IMR-90 (cell line): ENCODE measurements around the gene RAP1A. TPM values are rescaled to one million over a fixed set of nuclear protein-coding genes. Genes with fewer than 3 reads are reported as not detected.
A peak's percentile ranks its signal among the peaks of the same experiment; 100 is the strongest.

Source experiments
- ATAC-seq: fragments of 200-7000 bp; cut with Tn5 transposase; 2 replicates; pipeline ENCODE4 v1.9.1; 2020; ENCODE audit warnings: low read depth, mild to moderate bottlenecking, moderate library complexity
- BruUV-seq: library from RNA; stranded (reverse); fragments of 400-500 nt; replicated peaks from 2 replicates; lab custom pipeline; 2021; lab: Mats Ljungman, UMichigan
- CTCF ChIA-PET: fragments of 300-600 bp; formaldehyde crosslinking; extraction: SDS; loops from one replicate; lab custom pipeline; 2021; ENCODE audit warnings: antibody characterized with exemption; lab: Yijun Ruan, JAX
- POLR2A ChIA-PET: fragments of 300-600 bp; sonication (Branson Sonifier 250); formaldehyde crosslinking; loops from one replicate; lab custom pipeline; 2022; ENCODE audit warnings: antibody characterized with exemption; ENCODE audit not compliant: unreplicated experiment; lab: Charles Lee
- DNase-seq: peaks from one replicate; pipeline ENCODE4 v3.0.0; 2013
- H2AFZ ChIP-seq: replicated peaks from 2 replicates; pipeline ENCODE3; 2013; ENCODE audit warnings: low read length, mild to moderate bottlenecking; ENCODE audit not compliant: poor library complexity
- H2AK5ac ChIP-seq: 2 replicates; pipeline ENCODE4 v1.6.1; 2013; ENCODE audit warnings: low read depth, low read length, inconsistent platforms
- H2AK9ac ChIP-seq: replicated peaks from 2 replicates; pipeline ENCODE3; 2013; ENCODE audit warnings: mild to moderate bottlenecking, low read depth, low read length, moderate library complexity; ENCODE audit not compliant: poor library complexity
- H2BK120ac ChIP-seq: 2 replicates; pipeline ENCODE4 v1.6.1; 2013; ENCODE audit warnings: low read depth, low read length, inconsistent platforms
- H2BK15ac ChIP-seq: 3 replicates; pipeline ENCODE4 v1.6.1; 2013; ENCODE audit warnings: low read depth, low read length, inconsistent platforms
- H2BK20ac ChIP-seq: 2 replicates; pipeline ENCODE4 v1.6.1; 2013; ENCODE audit warnings: low read depth, mild to moderate bottlenecking, inconsistent platforms, low read length, moderate library complexity
- H2BK5ac ChIP-seq: 2 replicates; pipeline ENCODE4 v1.6.1; 2013; ENCODE audit warnings: mild to moderate bottlenecking, low read depth, low read length, inconsistent platforms; ENCODE audit not compliant: poor library complexity, severe bottlenecking
- H3K14ac ChIP-seq: replicated peaks from 2 replicates; pipeline ENCODE4 v1.6.1; 2013; ENCODE audit warnings: low read depth, low read length, inconsistent platforms
- H3K18ac ChIP-seq: 2 replicates; pipeline ENCODE4 v1.6.1; 2013; ENCODE audit warnings: low read depth, low read length, control low read depth
- H3K23ac ChIP-seq: 2 replicates; pipeline ENCODE4 v1.6.1; 2013; ENCODE audit warnings: low read depth, low read length, inconsistent platforms
- H3K27ac ChIP-seq: 2 replicates; pipeline ENCODE4 v1.5.1; 2013; ENCODE audit warnings: mild to moderate bottlenecking, control low read depth, low read length; ENCODE audit not compliant: insufficient read depth
- H3K27me3 ChIP-seq: 2 replicates; pipeline ENCODE4 v1.6.1; 2013; ENCODE audit warnings: low read length; ENCODE audit not compliant: control insufficient read depth, insufficient read depth
- H3K36me3 ChIP-seq: 2 replicates; pipeline ENCODE4 v1.6.1; 2013; ENCODE audit warnings: low read length, mixed read lengths; ENCODE audit not compliant: control insufficient read depth, insufficient read depth
- H3K4ac ChIP-seq: 2 replicates; pipeline ENCODE4 v1.6.1; 2013; ENCODE audit warnings: low read depth, low read length, inconsistent platforms
- H3K4me1 ChIP-seq: 2 replicates; pipeline ENCODE4 v1.6.1; 2013; ENCODE audit warnings: low read length, mixed read lengths; ENCODE audit not compliant: control insufficient read depth, insufficient read depth
- H3K4me2 ChIP-seq: 2 replicates; pipeline ENCODE4 v1.6.1; 2013; ENCODE audit warnings: low read depth, mild to moderate bottlenecking, control low read depth, low read length, moderate library complexity
- H3K4me3 ChIP-seq: 2 replicates; pipeline ENCODE4 v1.5.1; 2013; ENCODE audit warnings: low read depth, mild to moderate bottlenecking, control low read depth, low read length, moderate library complexity; ENCODE audit not compliant: insufficient read depth
- H3K56ac ChIP-seq: 2 replicates; pipeline ENCODE4 v1.6.1; 2013; ENCODE audit warnings: low read length, inconsistent platforms; ENCODE audit not compliant: insufficient read depth; ENCODE audit errors: extremely low read depth
- H3K79me1 ChIP-seq, 2 experiments: 2 replicates each; pipeline ENCODE4 v1.6.1; 2013; ENCODE audit warnings: low read length in 2 of 2, inconsistent platforms in 1 of 2, low read depth in 1 of 2
- H3K9ac ChIP-seq: 2 replicates; pipeline ENCODE4 v1.6.1; 2013; ENCODE audit warnings: low read depth, low read length, control low read depth
- H3K9me1 ChIP-seq: 2 replicates; pipeline ENCODE4 v1.6.1; 2013; ENCODE audit warnings: low read length, inconsistent platforms; ENCODE audit not compliant: insufficient read depth
- H3K9me3 ChIP-seq: 2 replicates; pipeline ENCODE4 v1.6.1; 2013; ENCODE audit warnings: low read length; ENCODE audit not compliant: control insufficient read depth, insufficient read depth
- H4K20me1 ChIP-seq: 2 replicates; pipeline ENCODE4 v1.6.1; 2013; ENCODE audit warnings: low read length, inconsistent platforms; ENCODE audit not compliant: insufficient read depth
- H4K5ac ChIP-seq: 2 replicates; pipeline ENCODE4 v1.6.1; 2013; ENCODE audit warnings: mild to moderate bottlenecking, low read depth, low read length, control low read depth
- H4K8ac ChIP-seq, 2 experiments: 2 replicates each; pipeline ENCODE4 v1.6.1; 2013; ENCODE audit warnings: low read depth in 2 of 2, low read length in 2 of 2, control low read depth in 1 of 2, inconsistent platforms in 1 of 2
- H4K91ac ChIP-seq: 2 replicates; pipeline ENCODE4 v1.6.1; 2013; ENCODE audit warnings: low read depth, low read length, inconsistent platforms; ENCODE audit not compliant: insufficient read depth
- CEBPB ChIP-seq: IDR thresholded peaks from 2 replicates; pipeline ENCODE4 v1.6.1; 2012; ENCODE audit warnings: low read depth, low read length, improper control_type of control experiment
- CHD1 ChIP-seq: IDR thresholded peaks from 2 replicates; pipeline ENCODE4 v1.6.1; 2012; ENCODE audit warnings: low read depth, low read length, improper control_type of control experiment
- CTCF ChIP-seq: conservative IDR thresholded peaks from 2 replicates; pipeline ENCODE4 v1.5.1; 2012; ENCODE audit warnings: mild to moderate bottlenecking, low read depth, low read length, improper control_type of control experiment
- ELK1 ChIP-seq: fragments of 150-350 bp; IDR thresholded peaks from 2 replicates; pipeline ENCODE4 v1.6.1; 2016; ENCODE audit warnings: low read depth, mild to moderate bottlenecking, low read length, moderate library complexity, borderline replicate concordance
- FOS ChIP-seq: fragments of 150-350 bp; IDR thresholded peaks from 2 replicates; pipeline ENCODE4 v1.6.1; 2016; ENCODE audit warnings: low read depth, low read length
- MAFK ChIP-seq: IDR thresholded peaks from 2 replicates; pipeline ENCODE4 v1.6.1; 2012; ENCODE audit warnings: low read depth, low read length, improper control_type of control experiment
- MAZ ChIP-seq: IDR thresholded peaks from 2 replicates; pipeline ENCODE4 v1.6.1; 2012; ENCODE audit warnings: low read depth, mild to moderate bottlenecking, low read length, improper control_type of control experiment, moderate library complexity, borderline replicate concordance
- MXI1 ChIP-seq: IDR thresholded peaks from 2 replicates; pipeline ENCODE4 v1.6.1; 2012; ENCODE audit warnings: low read depth, mild to moderate bottlenecking, low read length, moderate library complexity, borderline replicate concordance
- POLR2A ChIP-seq: IDR thresholded peaks from 2 replicates; pipeline ENCODE4 v1.6.1; 2012; ENCODE audit warnings: mild to moderate bottlenecking, low read depth, low read length
- RAD21 ChIP-seq: IDR thresholded peaks from 2 replicates; pipeline ENCODE4 v1.6.1; 2012; ENCODE audit warnings: low read length, improper control_type of control experiment
- RFX5 ChIP-seq: IDR thresholded peaks from 2 replicates; pipeline ENCODE4 v1.8.0; 2012; ENCODE audit warnings: low read depth, mild to moderate bottlenecking, low read length, moderate library complexity
- SMC3 ChIP-seq: fragments of 150-350 bp; IDR thresholded peaks from 2 replicates; pipeline ENCODE4 v1.6.1; 2016; ENCODE audit warnings: low read depth, mild to moderate bottlenecking, antibody characterized with exemption, low read length, moderate library complexity
- WGBS, 2 experiments: methylation state at CpG; one replicate each; pipeline versions ENCODE4 v1.1.5 to v1.1.7; 2013; ENCODE audit warnings: missing lambda C conversion rate in 2 of 2; ENCODE audit not compliant: insufficient read length in 1 of 2; ENCODE audit errors: extremely low coverage in 2 of 2; 5-methylcytosine and 5-hydroxymethylcytosine counted together
- dilution Hi-C: fragments of 300-500 bp; cut with HindIII; formaldehyde crosslinking; loops from one replicate; pipeline ENCODE4 v1.14.3; 2018; ENCODE audit warnings: low sequenced_read_pairs; ENCODE audit not compliant: unreplicated experiment
- in situ Hi-C: fragments of 300-500 bp; cut with MboI; formaldehyde crosslinking; loops from 3 replicates; pipeline ENCODE4 v1.14.3; 2019; ENCODE audit warnings: low sequenced_read_pairs, inconsistent platforms, mixed read lengths
- intact Hi-C: fragments of 100-400 bp; cut with micrococcal nuclease; formaldehyde crosslinking; loops from 2 replicates; pipeline ENCODE4 v1.10.0; 2022
- polyA plus RNA-seq, 3 experiments: library from polyadenylated mRNA; depleted of rRNA; stranded (reverse); fragments of >200 nt; gene quantifications; 2 replicates each; pipeline ENCODE4 v1.2.3, GENCODE V29; 2012; ENCODE audit warnings: low replicate concordance in 1 of 3
- total RNA-seq: library from RNA; depleted of rRNA; stranded (reverse); fragments of >200 nt; gene quantifications from 2 replicates; pipeline ENCODE4 v1.2.3, GENCODE V29; 2012

Gene RAP1A
- total and polyA plus RNA-seq, 2 of the 4 experiments (the other 2 are of a cell fraction) = 18.1 to 43.6 TPM

GRCh38 chr1:111754984-111755330, 135.4 kb downstream of the RAP1A start:
- H3K4me3 ChIP-seq = peak overlapping the region; percentile 85
- BruUV-seq = no TSS peak
- DNase-seq (peak; percentile 39), ATAC-seq (peak; percentile 47)
- peak overlapping the region; percentile 95 for H3K9ac ChIP-seq
- peak overlapping the region; percentile 96 for H3K14ac ChIP-seq
- H3K27me3 ChIP-seq = no peaks in the 10 kb centered on the region
- dilution Hi-C loops (loop anchor here (25.0 kb wide), 1 partner anchor 293 kb away; the partner anchor contains the start of gene C1orf162), in situ Hi-C loops (loop anchor here (5.0 kb wide), 1 partner anchor 38 kb away; no protein-coding TSS in a partner anchor), intact Hi-C loops (loop anchor here (1.0 to 5.0 kb wide), 3 partner anchors 40 to 528 kb away; partner anchors contain the start of gene CHI3L2)
- peaks cover 4% of the 10 kb centered on the region; the same call in 1 of the 2 replicates for H3K9me1 ChIP-seq
- ChIA-PET POLR2A (no interaction called here), CTCF (interaction anchor here (0.6 to 3.5 kb wide), 11 partner anchors 9 to 273 kb away, joined by 3 to 17 read pairs (median 4); partner anchors contain the start of gene INKA2)
- H4K91ac ChIP-seq = peak overlapping the region; percentile 90
- peak overlapping the region; percentile 97 for H3K56ac ChIP-seq
- H3K23ac ChIP-seq = peak overlapping the region; percentile 97
- peak overlapping the region; percentile 93 for H4K5ac ChIP-seq
- H3K18ac ChIP-seq = peak overlapping the region; percentile 89
- peak overlapping the region; percentile 94 for H3K27ac ChIP-seq
- H4K20me1 ChIP-seq = no peaks in the 10 kb centered on the region
- H3K4ac ChIP-seq = peak overlapping the region; percentile 97
- H2BK5ac ChIP-seq = peak overlapping the region; percentile 96
- H3K9me3 ChIP-seq = no peaks in the 10 kb centered on the region
- TF ChIP-seq CHD1 = no peak
- no peak for TF ChIP-seq MXI1
- TF ChIP-seq CEBPB = no peak
- no peak for TF ChIP-seq FOS
- no peak for TF ChIP-seq RAD21
- TF ChIP-seq SMC3 = no peak
- TF ChIP-seq RFX5 = no peak
- no peak for TF ChIP-seq POLR2A
- no peak for TF ChIP-seq MAZ
- no peak for TF ChIP-seq MAFK
- TF ChIP-seq ELK1 = no peak
- no peak for TF ChIP-seq CTCF
- H3K4me2 ChIP-seq = peak overlapping the region; percentile 88
- peak overlapping the region; percentile 95 for H2AK9ac ChIP-seq
- H3K79me1 ChIP-seq = peaks cover 7 to 26% of the 10 kb centered on the region in 2 experiments; a peak in 2 of 4 replicates
- H2BK15ac ChIP-seq = peak overlapping the region; percentile 46; the same call in 1 of the 3 replicates
- peak overlapping the region; percentile 79; the same call in 1 of the 2 replicates for H2AK5ac ChIP-seq
- peak overlapping the region; percentile 55; the same call in 1 of the 2 replicates for H2BK20ac ChIP-seq
- H3K4me1 ChIP-seq = peaks cover 4% of the 10 kb centered on the region
- H4K8ac ChIP-seq = peak overlapping the region; percentile 43 to 96
- no peaks in the 10 kb centered on the region for H3K36me3 ChIP-seq
- peak overlapping the region; percentile 99 for H2AFZ ChIP-seq
- WGBS, 2 experiments = 0% methylated on average over 7 of the region's 12 CpGs; no CpG with 5 or more reads in 1 of the 2 experiments
- peak overlapping the region; percentile 91 for H2BK120ac ChIP-seq
